ENCODE measurements around the gene UTP11. TPM values are rescaled to one million over a fixed set of nuclear protein-coding genes. Genes with fewer than 3 reads are reported as not detected.

The UTP11 gene
- total and polyA plus RNA-seq, 4 donors: 11.0 to 17.8 (median 11.8) TPM

DNA sequence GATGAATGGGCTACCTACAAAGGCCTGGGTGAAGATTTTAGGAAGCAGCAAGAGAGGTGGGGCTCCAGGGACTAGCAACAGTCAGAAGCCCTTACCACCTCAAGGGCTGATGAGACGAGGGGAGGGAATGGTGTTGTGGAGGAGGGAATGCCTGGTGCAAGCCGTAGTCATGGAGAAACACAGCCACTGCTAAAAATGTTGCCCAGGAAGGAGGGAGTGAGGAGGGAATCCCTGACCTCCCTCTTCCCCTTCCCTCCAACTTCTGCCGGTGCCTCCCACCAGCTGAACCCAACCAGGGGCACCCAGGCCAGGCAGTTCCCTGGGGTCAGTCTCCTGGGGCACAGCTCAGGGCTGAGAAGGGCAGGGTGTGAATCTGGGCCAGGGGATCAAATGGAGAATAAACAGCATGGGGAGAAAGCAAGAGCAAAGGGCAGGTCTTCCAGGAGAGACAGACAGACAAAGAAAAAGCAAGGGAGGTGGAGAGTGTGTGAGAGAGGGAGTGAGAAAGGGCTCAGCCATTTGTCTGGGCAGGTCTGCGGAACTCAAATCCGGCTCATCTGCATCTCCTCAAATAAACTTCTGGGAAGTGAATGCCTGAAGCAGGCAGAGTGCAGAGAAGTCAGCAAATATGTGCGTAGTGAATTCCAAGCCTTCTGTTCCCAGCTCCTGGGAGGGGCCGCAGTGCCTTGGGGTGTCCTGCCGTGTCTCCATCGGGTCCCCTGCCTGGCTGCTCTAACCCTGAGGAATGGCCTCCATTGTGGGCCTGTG lies 61.2 kb downstream of the UTP11 start:
- no peak overlapping the region for H3K4me3 ChIP-seq (ENCODE audit: low read depth in 1 of 3, low read length in 3 of 3)
- no peak for DNase-seq (ENCODE audit: low spot score)
- no peak overlapping the region for H3K9ac ChIP-seq (ENCODE audit: low read depth in 1 of 2, low read length in 2 of 2)
- no peaks in the 10 kb centered on the region for H3K9me3 ChIP-seq (ENCODE audit: control insufficient read depth in 4 of 4, low read length in 3 of 4)
- no peaks in the 10 kb centered on the region for H3K36me3 ChIP-seq (ENCODE audit: control insufficient read depth in 4 of 4, insufficient read depth in 3 of 4, low read depth in 1 of 4, low read length in 3 of 4)
- no peaks in the 10 kb centered on the region for H3K27me3 ChIP-seq (ENCODE audit: control insufficient read depth in 4 of 4, insufficient read depth in 4 of 4, low read length in 3 of 4)
- TF ChIP-seq HNF4A (conservative IDR thresholded peaks at IDR 0.05) (no peak), JUND (IDR thresholded peaks at IDR 0.05) (no peak), SP1 (IDR thresholded peaks at IDR 0.05) (no peak), HNF4G (IDR thresholded peaks at IDR 0.05) (no peak), GABPA (IDR thresholded peaks at IDR 0.05 in 1 of 2, conservative IDR thresholded peaks at IDR 0.05 in 1 of 2) (no peak), NR2F2 (IDR thresholded peaks at IDR 0.05) (no peak), FOXA2 (IDR thresholded peaks at IDR 0.05) (no peak), RXRA (IDR thresholded peaks at IDR 0.05) (no peak)
- TF ChIP-seq, protein P1, sequence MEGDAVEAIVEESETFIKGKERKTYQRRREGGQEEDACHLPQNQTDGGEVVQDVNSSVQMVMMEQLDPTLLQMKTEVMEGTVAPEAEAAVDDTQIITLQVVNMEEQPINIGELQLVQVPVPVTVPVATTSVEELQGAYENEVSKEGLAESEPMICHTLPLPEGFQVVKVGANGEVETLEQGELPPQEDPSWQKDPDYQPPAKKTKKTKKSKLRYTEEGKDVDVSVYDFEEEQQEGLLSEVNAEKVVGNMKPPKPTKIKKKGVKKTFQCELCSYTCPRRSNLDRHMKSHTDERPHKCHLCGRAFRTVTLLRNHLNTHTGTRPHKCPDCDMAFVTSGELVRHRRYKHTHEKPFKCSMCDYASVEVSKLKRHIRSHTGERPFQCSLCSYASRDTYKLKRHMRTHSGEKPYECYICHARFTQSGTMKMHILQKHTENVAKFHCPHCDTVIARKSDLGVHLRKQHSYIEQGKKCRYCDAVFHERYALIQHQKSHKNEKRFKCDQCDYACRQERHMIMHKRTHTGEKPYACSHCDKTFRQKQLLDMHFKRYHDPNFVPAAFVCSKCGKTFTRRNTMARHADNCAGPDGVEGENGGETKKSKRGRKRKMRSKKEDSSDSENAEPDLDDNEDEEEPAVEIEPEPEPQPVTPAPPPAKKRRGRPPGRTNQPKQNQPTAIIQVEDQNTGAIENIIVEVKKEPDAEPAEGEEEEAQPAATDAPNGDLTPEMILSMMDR (IDR thresholded peaks at IDR 0.05; ENCODE audit: low read depth, low read length, missing input control): no peak
- TF ChIP-seq, protein P2, sequence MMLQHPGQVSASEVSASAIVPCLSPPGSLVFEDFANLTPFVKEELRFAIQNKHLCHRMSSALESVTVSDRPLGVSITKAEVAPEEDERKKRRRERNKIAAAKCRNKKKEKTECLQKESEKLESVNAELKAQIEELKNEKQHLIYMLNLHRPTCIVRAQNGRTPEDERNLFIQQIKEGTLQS (IDR thresholded peaks at IDR 0.05): no peak
- H3K27ac ChIP-seq (ENCODE audit: low read depth in 1 of 2, low read length in 2 of 2): no peak overlapping the region
- WGBS: 74% methylated on average over 9 of the region's 9 CpGs
- H3K4me1 ChIP-seq (ENCODE audit: control insufficient read depth in 4 of 4, insufficient read depth in 4 of 4, low read length in 3 of 4): no peaks in the 10 kb centered on the region

DNA sequence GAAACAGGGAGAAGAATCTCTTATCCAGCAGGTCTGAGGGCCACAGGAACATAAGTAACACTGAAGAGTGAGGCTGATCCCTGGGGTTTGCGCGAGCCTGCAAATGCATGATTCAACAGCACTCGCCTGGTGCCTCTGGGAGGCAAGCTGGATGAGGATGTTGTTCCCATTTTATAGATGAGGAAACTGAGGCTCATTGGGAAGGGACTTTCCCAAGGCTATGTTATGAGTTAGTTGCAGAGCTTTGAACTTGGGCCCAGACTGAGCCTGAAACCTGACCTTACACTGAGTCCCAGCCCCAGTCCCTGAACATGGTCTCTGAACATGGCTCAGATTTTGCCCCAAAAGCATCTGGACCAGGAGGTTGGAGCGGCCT lies 61.8 kb downstream of the UTP11 start:
- WGBS: 94% methylated on average over 4 of the region's 4 CpGs
- no peaks in the 10 kb centered on the region for H3K27me3 ChIP-seq (ENCODE audit: control insufficient read depth in 4 of 4, insufficient read depth in 4 of 4, low read length in 3 of 4)
- H3K4me1 ChIP-seq (ENCODE audit: control insufficient read depth in 4 of 4, insufficient read depth in 4 of 4, low read length in 3 of 4): no peaks in the 10 kb centered on the region

More for the DNA sequence above, 61.8 kb downstream of the UTP11 start:
- no peak overlapping the region for H3K27ac ChIP-seq (ENCODE audit: low read depth in 1 of 2, low read length in 2 of 2)
- H3K9me3 ChIP-seq (ENCODE audit: control insufficient read depth in 4 of 4, low read length in 3 of 4): no peaks in the 10 kb centered on the region
- no peak overlapping the region for H3K4me3 ChIP-seq (ENCODE audit: low read depth in 1 of 3, low read length in 3 of 3)
- DNase-seq (ENCODE audit: low spot score): no peak
- H3K9ac ChIP-seq (ENCODE audit: low read depth in 1 of 2, low read length in 2 of 2): no peak overlapping the region
- no peaks in the 10 kb centered on the region for H3K36me3 ChIP-seq (ENCODE audit: control insufficient read depth in 4 of 4, insufficient read depth in 3 of 4, low read depth in 1 of 4, low read length in 3 of 4)
- TF ChIP-seq, protein P2 (IDR thresholded peaks at IDR 0.05): no peak
- no peak for TF ChIP-seq TAF1 (conservative IDR thresholded peaks at IDR 0.05)
- TF ChIP-seq FOXA1 (IDR thresholded peaks at IDR 0.05): no peak
- TF ChIP-seq, protein P3, sequence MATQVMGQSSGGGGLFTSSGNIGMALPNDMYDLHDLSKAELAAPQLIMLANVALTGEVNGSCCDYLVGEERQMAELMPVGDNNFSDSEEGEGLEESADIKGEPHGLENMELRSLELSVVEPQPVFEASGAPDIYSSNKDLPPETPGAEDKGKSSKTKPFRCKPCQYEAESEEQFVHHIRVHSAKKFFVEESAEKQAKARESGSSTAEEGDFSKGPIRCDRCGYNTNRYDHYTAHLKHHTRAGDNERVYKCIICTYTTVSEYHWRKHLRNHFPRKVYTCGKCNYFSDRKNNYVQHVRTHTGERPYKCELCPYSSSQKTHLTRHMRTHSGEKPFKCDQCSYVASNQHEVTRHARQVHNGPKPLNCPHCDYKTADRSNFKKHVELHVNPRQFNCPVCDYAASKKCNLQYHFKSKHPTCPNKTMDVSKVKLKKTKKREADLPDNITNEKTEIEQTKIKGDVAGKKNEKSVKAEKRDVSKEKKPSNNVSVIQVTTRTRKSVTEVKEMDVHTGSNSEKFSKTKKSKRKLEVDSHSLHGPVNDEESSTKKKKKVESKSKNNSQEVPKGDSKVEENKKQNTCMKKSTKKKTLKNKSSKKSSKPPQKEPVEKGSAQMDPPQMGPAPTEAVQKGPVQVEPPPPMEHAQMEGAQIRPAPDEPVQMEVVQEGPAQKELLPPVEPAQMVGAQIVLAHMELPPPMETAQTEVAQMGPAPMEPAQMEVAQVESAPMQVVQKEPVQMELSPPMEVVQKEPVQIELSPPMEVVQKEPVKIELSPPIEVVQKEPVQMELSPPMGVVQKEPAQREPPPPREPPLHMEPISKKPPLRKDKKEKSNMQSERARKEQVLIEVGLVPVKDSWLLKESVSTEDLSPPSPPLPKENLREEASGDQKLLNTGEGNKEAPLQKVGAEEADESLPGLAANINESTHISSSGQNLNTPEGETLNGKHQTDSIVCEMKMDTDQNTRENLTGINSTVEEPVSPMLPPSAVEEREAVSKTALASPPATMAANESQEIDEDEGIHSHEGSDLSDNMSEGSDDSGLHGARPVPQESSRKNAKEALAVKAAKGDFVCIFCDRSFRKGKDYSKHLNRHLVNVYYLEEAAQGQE (IDR thresholded peaks at IDR 0.05): no peak
- TF ChIP-seq, protein P4, sequence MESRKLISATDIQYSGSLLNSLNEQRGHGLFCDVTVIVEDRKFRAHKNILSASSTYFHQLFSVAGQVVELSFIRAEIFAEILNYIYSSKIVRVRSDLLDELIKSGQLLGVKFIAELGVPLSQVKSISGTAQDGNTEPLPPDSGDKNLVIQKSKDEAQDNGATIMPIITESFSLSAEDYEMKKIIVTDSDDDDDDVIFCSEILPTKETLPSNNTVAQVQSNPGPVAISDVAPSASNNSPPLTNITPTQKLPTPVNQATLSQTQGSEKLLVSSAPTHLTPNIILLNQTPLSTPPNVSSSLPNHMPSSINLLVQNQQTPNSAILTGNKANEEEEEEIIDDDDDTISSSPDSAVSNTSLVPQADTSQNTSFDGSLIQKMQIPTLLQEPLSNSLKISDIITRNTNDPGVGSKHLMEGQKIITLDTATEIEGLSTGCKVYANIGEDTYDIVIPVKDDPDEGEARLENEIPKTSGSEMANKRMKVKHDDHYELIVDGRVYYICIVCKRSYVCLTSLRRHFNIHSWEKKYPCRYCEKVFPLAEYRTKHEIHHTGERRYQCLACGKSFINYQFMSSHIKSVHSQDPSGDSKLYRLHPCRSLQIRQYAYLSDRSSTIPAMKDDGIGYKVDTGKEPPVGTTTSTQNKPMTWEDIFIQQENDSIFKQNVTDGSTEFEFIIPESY (IDR thresholded peaks at IDR 0.05): no peak
- TF ChIP-seq HNF4G (IDR thresholded peaks at IDR 0.05): no peak
- TF ChIP-seq, protein P1 (IDR thresholded peaks at IDR 0.05; ENCODE audit: low read depth, low read length, missing input control): no peak
- TF ChIP-seq RXRA (IDR thresholded peaks at IDR 0.05): no peak
